Measurements from ENCODE around the gene DLG1.

- TF ChIP-seq CTCF (IDR thresholded peaks at IDR 0.05) (no peak), POLR2A (IDR thresholded peaks at IDR 0.05) (no peak)
Observed at GRCh38 chr3:197261164-197261509, 37.3 kb downstream of the DLG1 start.

Data from adrenal gland (tissue), 5 donors.